Stimulated activated CD4-positive, alpha-beta T cell treated with anti-CD3 and anti-CD28 coated beads, Interleukin-15, amount 100 ng/mL, for 1 hour (primary cell): ENCODE data around the gene SIX4.

Experiments
- DNase-seq, 2 donors: peaks; one replicate each; pipeline ENCODE4 v3.0.0-alpha.2; 2020; ENCODE audit warnings: low read depth in 1 of 2, low spot score in 1 of 2

SIX4 gene

DNA sequence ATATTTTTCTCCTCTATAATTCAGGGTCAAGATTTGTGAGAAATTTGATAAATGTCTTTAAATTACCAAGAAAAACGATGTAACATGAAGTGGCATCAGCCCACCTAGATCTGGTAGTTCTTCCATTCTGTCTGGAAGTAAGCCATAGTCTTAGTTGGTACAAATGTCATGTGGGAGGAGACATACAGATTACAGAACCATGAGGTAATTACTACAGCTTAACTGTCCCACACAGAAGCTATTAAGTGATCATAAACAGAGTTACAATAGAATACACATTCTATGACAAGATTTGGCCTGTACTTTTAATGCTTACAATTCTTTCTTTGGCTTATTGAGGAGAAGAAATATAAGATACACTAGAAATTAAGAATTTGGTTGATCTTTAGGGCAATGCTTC, 61.2 kb downstream of the SIX4 start:
- DNase-seq = no peak

DNA sequence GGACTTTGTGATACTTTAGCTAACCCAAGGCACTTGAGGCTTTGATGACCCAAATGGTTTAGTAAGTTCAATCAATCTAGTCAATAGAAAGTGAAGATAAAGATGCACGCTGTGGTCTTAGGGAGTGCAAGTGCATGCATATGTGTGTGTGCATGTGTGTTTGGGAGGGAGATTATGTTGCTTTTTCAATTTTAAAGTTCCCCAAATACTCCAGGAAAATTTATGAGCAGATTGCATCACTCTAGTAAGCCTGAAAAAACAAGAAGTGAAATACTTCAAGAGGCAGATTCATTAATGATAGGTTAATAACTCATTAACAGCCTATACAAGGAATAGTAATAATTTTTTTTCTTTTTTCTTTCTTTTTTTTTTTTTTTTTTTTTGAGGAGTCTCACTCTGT, 62.4 kb downstream of the SIX4 start:
- DNase-seq = no peak
